ENCODE measurements around the gene CTDP1.

The CTDP1 gene

GRCh38 chr18:79714531-79715240 lies 35.1 kb downstream of the CTDP1 start:
- no peak overlapping the region for H2BK12ac ChIP-seq (ENCODE audit: low read length in 2 of 2)
- H3K4me3 ChIP-seq (ENCODE audit: insufficient read depth in 1 of 2, low read depth in 1 of 2, low read length in 2 of 2): no peak overlapping the region
- H2AFZ ChIP-seq (ENCODE audit: low read depth, low read length): no peak overlapping the region
- H3K4me1 ChIP-seq (ENCODE audit: control insufficient read depth, insufficient read depth, low read depth, low read length): no peaks in the 10 kb centered on the region
- no peak overlapping the region for H2AK5ac ChIP-seq (ENCODE audit: low read length, severe bottlenecking)
- H4K91ac ChIP-seq (ENCODE audit: low read length): no peak overlapping the region
- H2BK5ac ChIP-seq (ENCODE audit: low read depth, low read length, poor library complexity, severe bottlenecking): no peak overlapping the region
- no peak for DNase-seq
- no peak overlapping the region for H3K23ac ChIP-seq (ENCODE audit: low read length in 2 of 2)
- no peak overlapping the region for H3K27ac ChIP-seq (ENCODE audit: low read length, poor library complexity, severe bottlenecking)
- H3K4ac ChIP-seq (ENCODE audit: low read depth in 1 of 2, low read length in 2 of 2): no peak overlapping the region
- no peak overlapping the region for H3K4me2 ChIP-seq (ENCODE audit: low read length, poor library complexity, severe bottlenecking)
- H2BK15ac ChIP-seq (ENCODE audit: low read depth, poor library complexity, severe bottlenecking): no peak overlapping the region
- H2BK120ac ChIP-seq (ENCODE audit: low read depth, low read length): no peak overlapping the region
- peaks cover 84 to 88% of the 10 kb centered on the region in 2 experiments for H3K36me3 ChIP-seq (ENCODE audit: control insufficient read depth in 1 of 2, insufficient read depth in 2 of 2, low read depth in 1 of 2, low read length in 2 of 2)
- 95% methylated on average over 47 of the region's 47 CpGs for WGBS
- no peak overlapping the region for H4K8ac ChIP-seq (ENCODE audit: low read length)
- H3K18ac ChIP-seq (ENCODE audit: low read depth in 1 of 2, low read length in 2 of 2): no peak overlapping the region
- H3K9me3 ChIP-seq (ENCODE audit: control insufficient read depth, low read length): no peaks in the 10 kb centered on the region
- H3K27me3 ChIP-seq (ENCODE audit: control insufficient read depth in 1 of 2, insufficient read depth in 1 of 2, low read length in 2 of 2): no peaks in the 10 kb centered on the region
- H3K14ac ChIP-seq (ENCODE audit: low read length in 2 of 2): no peak overlapping the region
- no peak overlapping the region for H3K9ac ChIP-seq (ENCODE audit: low read length)
- H3K79me1 ChIP-seq (replicated peaks; ENCODE audit: low read length, poor library complexity, severe bottlenecking): peaks cover 20% of the 10 kb centered on the region

GRCh38 chr18:79715280-79715679 lies 35.7 kb downstream of the CTDP1 start:
- no peak overlapping the region for H3K18ac ChIP-seq (ENCODE audit: low read depth in 1 of 2, low read length in 2 of 2)
- no peak overlapping the region for H3K9ac ChIP-seq (ENCODE audit: low read length)
- no peak overlapping the region for H4K8ac ChIP-seq (ENCODE audit: low read length)
- H3K14ac ChIP-seq (ENCODE audit: low read length in 2 of 2): no peak overlapping the region
- H3K36me3 ChIP-seq (ENCODE audit: control insufficient read depth in 1 of 2, insufficient read depth in 2 of 2, low read depth in 1 of 2, low read length in 2 of 2): peaks cover 88 to 89% of the 10 kb centered on the region in 2 experiments
- no peak overlapping the region for H2BK120ac ChIP-seq (ENCODE audit: low read depth, low read length)
- no peak overlapping the region for H2AK5ac ChIP-seq (ENCODE audit: low read length, severe bottlenecking)
- H3K4me3 ChIP-seq (ENCODE audit: insufficient read depth in 1 of 2, low read depth in 1 of 2, low read length in 2 of 2): no peak overlapping the region
- no peak overlapping the region for H3K4me2 ChIP-seq (ENCODE audit: low read length, poor library complexity, severe bottlenecking)
- H3K79me1 ChIP-seq (replicated peaks; ENCODE audit: low read length, poor library complexity, severe bottlenecking): peaks cover 20% of the 10 kb centered on the region
- no peak overlapping the region for H3K27ac ChIP-seq (ENCODE audit: low read length, poor library complexity, severe bottlenecking)
- 98% methylated on average over 24 of the region's 26 CpGs for WGBS
- H3K23ac ChIP-seq (ENCODE audit: low read length in 2 of 2): no peak overlapping the region
- no peak overlapping the region for H2BK5ac ChIP-seq (ENCODE audit: low read depth, low read length, poor library complexity, severe bottlenecking)
- no peaks in the 10 kb centered on the region for H3K4me1 ChIP-seq (ENCODE audit: control insufficient read depth, insufficient read depth, low read depth, low read length)
- H2AFZ ChIP-seq (ENCODE audit: low read depth, low read length): no peak overlapping the region
- no peak for DNase-seq
- H3K27me3 ChIP-seq (ENCODE audit: control insufficient read depth in 1 of 2, insufficient read depth in 1 of 2, low read length in 2 of 2): no peaks in the 10 kb centered on the region
- H3K4ac ChIP-seq (ENCODE audit: low read depth in 1 of 2, low read length in 2 of 2): no peak overlapping the region
- H4K91ac ChIP-seq (ENCODE audit: low read length): no peak overlapping the region
- no peak overlapping the region for H2BK15ac ChIP-seq (ENCODE audit: low read depth, poor library complexity, severe bottlenecking)
- H2BK12ac ChIP-seq (ENCODE audit: low read length in 2 of 2): no peak overlapping the region
- peaks cover 2% of the 10 kb centered on the region for H3K9me3 ChIP-seq (ENCODE audit: control insufficient read depth, low read length)

- no peak overlapping the region for H4K8ac ChIP-seq (ENCODE audit: low read length)
- peaks cover 85 to 89% of the 10 kb centered on the region in 2 experiments for H3K36me3 ChIP-seq (ENCODE audit: control insufficient read depth in 1 of 2, insufficient read depth in 2 of 2, low read depth in 1 of 2, low read length in 2 of 2)
- no peak overlapping the region for H3K23ac ChIP-seq (ENCODE audit: low read length in 2 of 2)
- 96% methylated on average over 7 of the region's 7 CpGs for WGBS
- no peak overlapping the region for H2BK12ac ChIP-seq (ENCODE audit: low read length in 2 of 2)
- no peaks in the 10 kb centered on the region for H3K4me1 ChIP-seq (ENCODE audit: control insufficient read depth, insufficient read depth, low read depth, low read length)
- no peak for DNase-seq
- no peak overlapping the region for H2BK120ac ChIP-seq (ENCODE audit: low read depth, low read length)
- no peak overlapping the region for H3K4me2 ChIP-seq (ENCODE audit: low read length, poor library complexity, severe bottlenecking)
- H3K27me3 ChIP-seq (ENCODE audit: control insufficient read depth in 1 of 2, insufficient read depth in 1 of 2, low read length in 2 of 2): no peaks in the 10 kb centered on the region
- no peak overlapping the region for H3K27ac ChIP-seq (ENCODE audit: low read length, poor library complexity, severe bottlenecking)
- no peak overlapping the region for H2AK5ac ChIP-seq (ENCODE audit: low read length, severe bottlenecking)
- no peak overlapping the region for H3K4me3 ChIP-seq (ENCODE audit: insufficient read depth in 1 of 2, low read depth in 1 of 2, low read length in 2 of 2)
- H3K9ac ChIP-seq (ENCODE audit: low read length): no peak overlapping the region
- no peak overlapping the region for H4K91ac ChIP-seq (ENCODE audit: low read length)
- H3K79me1 ChIP-seq (replicated peaks; ENCODE audit: low read length, poor library complexity, severe bottlenecking): peaks cover 24% of the 10 kb centered on the region
- H3K9me3 ChIP-seq (ENCODE audit: control insufficient read depth, low read length): peaks cover 6% of the 10 kb centered on the region
- no peak overlapping the region for H2BK15ac ChIP-seq (ENCODE audit: low read depth, poor library complexity, severe bottlenecking)
- H3K14ac ChIP-seq (ENCODE audit: low read length in 2 of 2): no peak overlapping the region
- H3K18ac ChIP-seq (ENCODE audit: low read depth in 1 of 2, low read length in 2 of 2): no peak overlapping the region
- H3K4ac ChIP-seq (ENCODE audit: low read depth in 1 of 2, low read length in 2 of 2): no peak overlapping the region
- no peak overlapping the region for H2AFZ ChIP-seq (ENCODE audit: low read depth, low read length)
- no peak overlapping the region for H2BK5ac ChIP-seq (ENCODE audit: low read depth, low read length, poor library complexity, severe bottlenecking)
Measured at GRCh38 chr18:79717059-79717458, 37.5 kb downstream of the CTDP1 start.

- H3K18ac ChIP-seq (ENCODE audit: low read depth in 1 of 2, low read length in 2 of 2): no peak overlapping the region
- H3K36me3 ChIP-seq (ENCODE audit: control insufficient read depth in 1 of 2, insufficient read depth in 2 of 2, low read depth in 1 of 2, low read length in 2 of 2): peaks cover 85 to 87% of the 10 kb centered on the region in 2 experiments
- H3K14ac ChIP-seq (ENCODE audit: low read length in 2 of 2): no peak overlapping the region
- peaks cover 6% of the 10 kb centered on the region for H3K9me3 ChIP-seq (ENCODE audit: control insufficient read depth, low read length)
- H2BK5ac ChIP-seq (ENCODE audit: low read depth, low read length, poor library complexity, severe bottlenecking): no peak overlapping the region
- no peak overlapping the region for H4K8ac ChIP-seq (ENCODE audit: low read length)
- H3K27ac ChIP-seq (ENCODE audit: low read length, poor library complexity, severe bottlenecking): no peak overlapping the region
- DNase-seq: no peak
- no peaks in the 10 kb centered on the region for H3K27me3 ChIP-seq (ENCODE audit: control insufficient read depth in 1 of 2, insufficient read depth in 1 of 2, low read length in 2 of 2)
- no peak overlapping the region for H3K23ac ChIP-seq (ENCODE audit: low read length in 2 of 2)
- no peak overlapping the region for H2BK120ac ChIP-seq (ENCODE audit: low read depth, low read length)
- peaks cover 26% of the 10 kb centered on the region for H3K79me1 ChIP-seq (replicated peaks; ENCODE audit: low read length, poor library complexity, severe bottlenecking)
- no peak overlapping the region for H3K4me2 ChIP-seq (ENCODE audit: low read length, poor library complexity, severe bottlenecking)
- H2BK15ac ChIP-seq (ENCODE audit: low read depth, poor library complexity, severe bottlenecking): no peak overlapping the region
- H2AK5ac ChIP-seq (ENCODE audit: low read length, severe bottlenecking): no peak overlapping the region
- H3K4me3 ChIP-seq (ENCODE audit: insufficient read depth in 1 of 2, low read depth in 1 of 2, low read length in 2 of 2): no peak overlapping the region
- H3K4me1 ChIP-seq (ENCODE audit: control insufficient read depth, insufficient read depth, low read depth, low read length): no peaks in the 10 kb centered on the region
- no peak overlapping the region for H2BK12ac ChIP-seq (ENCODE audit: low read length in 2 of 2)
- no peak overlapping the region for H4K91ac ChIP-seq (ENCODE audit: low read length)
- no peak overlapping the region for H2AFZ ChIP-seq (ENCODE audit: low read depth, low read length)
- WGBS: 97% methylated on average over 29 of the region's 29 CpGs
- H3K9ac ChIP-seq (ENCODE audit: low read length): no peak overlapping the region
- H3K4ac ChIP-seq (ENCODE audit: low read depth in 1 of 2, low read length in 2 of 2): no peak overlapping the region
Measured at GRCh38 chr18:79717555-79718074, 38.0 kb downstream of the CTDP1 start.

Data from mesenchymal stem cell (in vitro differentiated cells and primary cell).